LNCaP clone FGC (cell line): ENCODE results near the gene BTBD6.

Experiments
- DNase-seq: peaks from one replicate; pipeline ENCODE4 v3.0.0-alpha.2; 2011; ENCODE audit warnings: low read depth
- H3K4me3 ChIP-seq: 2 replicates; pipeline ENCODE4 v1.5.1; 2011; ENCODE audit warnings: mild to moderate bottlenecking, low read depth, low read length, control low read depth
- TF ChIP-seq, protein P1 (sequence below): IDR thresholded peaks from 2 replicates; pipeline ENCODE4 v1.5.1; 2012; ENCODE audit warnings: mild to moderate bottlenecking; ENCODE audit not compliant: control insufficient read depth, insufficient read depth; ENCODE audit errors: extremely low read depth

The BTBD6 gene

DNA sequence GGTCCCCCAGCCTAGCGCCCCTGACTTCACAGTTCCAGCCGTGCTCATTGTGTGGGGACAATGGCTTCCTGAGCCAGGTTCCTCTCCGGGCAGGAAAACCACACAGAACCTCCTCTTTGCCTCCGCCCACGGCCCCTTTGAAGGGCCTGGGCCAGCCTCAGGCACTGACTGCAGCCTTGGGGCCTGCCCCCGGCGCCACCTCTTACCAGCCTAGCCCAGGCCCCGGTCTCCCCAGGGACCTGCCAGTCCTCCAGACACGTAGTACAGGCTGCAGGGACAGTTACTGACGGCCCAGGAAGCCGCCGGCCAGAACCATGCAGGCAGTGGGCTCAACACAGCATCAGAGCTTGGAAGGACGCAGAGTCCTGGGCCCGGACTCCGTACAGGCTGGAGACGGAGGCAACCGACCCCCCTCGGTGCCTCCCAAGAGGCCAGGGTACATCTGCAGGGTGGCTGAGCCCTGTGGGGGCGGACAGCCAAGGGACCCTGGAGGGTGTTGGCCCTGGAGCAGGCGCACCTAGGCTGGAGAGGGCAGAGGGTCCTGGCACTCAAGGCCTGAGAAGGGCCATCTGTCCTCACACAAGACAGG, 46.3 kb upstream of the BTBD6 start:
- no peak overlapping the region for H3K4me3 ChIP-seq
- DNase-seq: no peak
- TF ChIP-seq, protein P1, sequence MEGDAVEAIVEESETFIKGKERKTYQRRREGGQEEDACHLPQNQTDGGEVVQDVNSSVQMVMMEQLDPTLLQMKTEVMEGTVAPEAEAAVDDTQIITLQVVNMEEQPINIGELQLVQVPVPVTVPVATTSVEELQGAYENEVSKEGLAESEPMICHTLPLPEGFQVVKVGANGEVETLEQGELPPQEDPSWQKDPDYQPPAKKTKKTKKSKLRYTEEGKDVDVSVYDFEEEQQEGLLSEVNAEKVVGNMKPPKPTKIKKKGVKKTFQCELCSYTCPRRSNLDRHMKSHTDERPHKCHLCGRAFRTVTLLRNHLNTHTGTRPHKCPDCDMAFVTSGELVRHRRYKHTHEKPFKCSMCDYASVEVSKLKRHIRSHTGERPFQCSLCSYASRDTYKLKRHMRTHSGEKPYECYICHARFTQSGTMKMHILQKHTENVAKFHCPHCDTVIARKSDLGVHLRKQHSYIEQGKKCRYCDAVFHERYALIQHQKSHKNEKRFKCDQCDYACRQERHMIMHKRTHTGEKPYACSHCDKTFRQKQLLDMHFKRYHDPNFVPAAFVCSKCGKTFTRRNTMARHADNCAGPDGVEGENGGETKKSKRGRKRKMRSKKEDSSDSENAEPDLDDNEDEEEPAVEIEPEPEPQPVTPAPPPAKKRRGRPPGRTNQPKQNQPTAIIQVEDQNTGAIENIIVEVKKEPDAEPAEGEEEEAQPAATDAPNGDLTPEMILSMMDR: no peak

DNA sequence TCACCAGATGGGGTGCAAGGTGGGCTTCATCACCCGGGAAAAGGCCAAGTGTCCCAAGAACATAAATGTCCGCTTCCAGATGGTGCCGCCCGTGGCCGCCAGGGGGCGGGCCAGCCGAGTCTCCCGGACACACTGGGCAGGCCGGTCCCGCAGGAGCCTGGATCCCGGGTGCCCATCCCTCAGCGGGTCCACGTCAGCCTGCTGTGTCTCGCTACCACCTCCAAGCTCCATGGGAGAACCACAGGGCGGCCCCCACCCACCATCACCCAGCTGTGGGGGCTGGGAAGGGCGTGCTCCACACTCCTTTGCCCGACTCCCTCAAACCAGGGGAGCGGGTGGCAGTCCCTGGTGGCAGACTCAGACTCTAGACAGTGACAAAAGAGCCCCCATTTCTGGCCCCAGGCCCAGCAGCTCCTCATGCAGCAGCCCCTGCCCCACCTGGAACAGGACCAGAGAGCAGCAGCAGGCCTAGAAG, 45.2 kb upstream of the BTBD6 start:
- TF ChIP-seq, protein P1: peak; percentile 87
- DNase-seq: no peak
- no peak overlapping the region for H3K4me3 ChIP-seq

DNA sequence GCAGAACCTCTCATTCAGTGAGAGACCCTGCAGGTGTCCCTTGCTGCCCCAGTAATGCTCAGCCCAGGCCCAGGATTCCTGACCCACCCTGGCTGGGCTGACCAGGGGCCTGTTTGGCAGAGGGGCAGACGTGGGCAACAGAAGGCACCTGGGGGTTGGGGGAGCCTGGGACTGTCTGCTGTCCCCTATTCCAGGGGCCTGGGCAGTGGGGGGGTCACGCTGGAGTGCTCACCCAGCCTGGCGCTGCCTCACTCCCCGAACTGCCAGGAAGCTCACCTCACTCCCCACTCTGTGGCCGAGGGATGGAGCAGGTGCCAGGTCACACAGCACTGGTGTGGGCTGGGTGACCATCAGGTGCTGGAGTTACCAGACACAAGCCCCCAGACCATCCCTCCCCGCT, 44.6 kb upstream of the BTBD6 start:
- TF ChIP-seq, protein P1: no peak

DNA sequence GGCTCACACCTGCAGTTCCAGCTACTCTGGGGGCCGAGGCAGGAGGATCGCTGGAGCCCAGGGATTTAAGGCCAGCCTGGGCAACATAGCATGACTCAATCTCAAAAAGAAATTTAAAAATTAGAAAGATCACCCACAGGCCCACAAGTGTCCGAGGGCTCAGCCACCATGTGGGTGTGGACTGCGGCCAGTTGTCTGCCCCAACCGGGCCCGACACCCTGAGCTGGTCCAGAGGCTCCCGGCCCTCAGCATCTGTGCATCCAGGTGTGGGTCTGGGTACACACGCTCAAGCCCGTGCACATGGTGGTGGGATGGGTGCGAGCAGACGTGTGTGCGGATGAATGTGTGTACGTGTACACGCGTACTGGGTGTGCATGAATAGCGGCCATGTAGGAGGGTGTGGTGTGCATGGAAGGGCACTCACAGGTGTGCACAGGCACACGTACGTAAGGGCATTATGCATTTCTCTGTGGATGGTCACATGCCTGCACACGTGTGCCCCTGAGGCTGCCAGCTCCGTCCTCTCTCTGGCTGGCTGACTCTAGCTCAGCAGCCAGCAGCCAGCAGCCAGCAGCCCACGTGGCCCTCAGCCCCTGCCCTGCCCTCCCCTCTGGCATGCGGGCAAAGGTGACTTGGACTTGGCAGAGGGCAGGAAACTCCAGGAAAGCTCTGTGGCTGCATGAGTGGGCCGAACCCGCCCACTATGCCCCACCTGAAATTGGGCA, 44.0 kb upstream of the BTBD6 start:
- TF ChIP-seq, protein P1: no peak
- H3K4me3 ChIP-seq: no peak overlapping the region
- DNase-seq: peak; percentile 87

More for the DNA sequence above, 44.6 kb upstream of the BTBD6 start:
- H3K4me3 ChIP-seq: no peak overlapping the region
- DNase-seq: no peak

DNA sequence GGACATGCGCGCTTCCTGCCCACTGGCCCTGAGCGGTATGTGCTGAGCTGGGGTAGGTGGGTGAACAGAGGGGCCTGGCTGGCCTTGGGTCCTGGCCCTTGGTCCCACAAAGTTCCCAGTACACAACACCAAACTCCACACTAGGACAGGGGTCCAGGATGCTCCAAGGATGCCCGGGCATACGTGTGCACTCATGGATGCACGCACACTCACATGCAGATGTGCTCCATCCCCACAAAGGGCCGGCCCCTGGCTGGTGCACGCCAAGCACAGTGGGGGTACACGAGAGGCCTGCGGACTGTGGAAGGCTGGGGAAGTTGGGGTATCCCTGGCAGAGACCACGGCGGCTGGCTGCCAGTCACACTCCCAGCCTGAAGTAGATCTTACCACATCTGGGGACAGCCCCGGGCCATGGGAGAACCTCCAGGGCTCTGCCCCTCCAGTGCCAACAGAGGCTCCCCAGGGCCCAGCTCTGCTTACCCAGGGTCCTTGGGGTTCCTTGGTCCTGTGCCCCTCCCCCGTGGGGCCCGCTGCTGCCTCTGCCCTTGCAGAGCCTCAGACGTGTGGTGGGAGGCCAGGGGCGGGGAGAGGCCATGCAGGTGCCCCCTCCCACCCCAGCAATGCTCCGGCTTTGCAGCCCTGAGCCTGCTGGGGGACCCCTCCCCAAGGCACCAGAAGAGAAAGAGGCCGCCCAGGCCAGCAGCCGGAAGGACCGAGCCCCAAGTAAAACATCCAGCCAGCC, 43.2 kb upstream of the BTBD6 start:
- TF ChIP-seq, protein P1: no peak
- H3K4me3 ChIP-seq: no peak overlapping the region
- no peak for DNase-seq

DNA sequence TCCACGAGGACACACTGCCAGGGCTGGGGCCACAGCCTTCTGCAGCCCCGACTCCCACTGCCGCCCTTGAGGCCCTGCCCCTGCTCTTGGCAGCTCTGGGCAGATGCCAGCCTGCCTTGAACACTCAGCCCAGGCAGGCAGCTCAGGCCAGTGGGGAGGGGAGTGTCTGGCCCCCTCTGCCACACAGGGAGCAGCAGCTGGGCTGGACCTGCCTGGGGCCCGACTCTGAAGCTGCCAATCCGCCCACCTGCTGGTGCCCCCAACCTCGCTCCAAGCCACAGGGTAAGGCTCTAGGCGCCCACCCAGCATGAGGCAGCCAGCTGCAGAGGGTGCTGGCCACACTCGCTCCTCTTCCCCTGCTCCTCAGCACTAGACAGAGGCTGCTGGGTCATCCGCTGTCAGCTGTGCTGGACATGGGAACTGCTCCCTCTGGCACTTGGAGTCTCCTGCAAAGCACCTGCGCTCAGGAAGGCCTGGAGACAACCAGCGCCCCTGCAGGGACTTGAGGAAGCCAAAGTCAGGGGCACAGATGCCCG, 42.6 kb upstream of the BTBD6 start:
- TF ChIP-seq, protein P1: no peak
- no peak for DNase-seq
- H3K4me3 ChIP-seq: no peak overlapping the region
